ENCODE measurements around the gene QSOX2.

Gene QSOX2

DNA sequence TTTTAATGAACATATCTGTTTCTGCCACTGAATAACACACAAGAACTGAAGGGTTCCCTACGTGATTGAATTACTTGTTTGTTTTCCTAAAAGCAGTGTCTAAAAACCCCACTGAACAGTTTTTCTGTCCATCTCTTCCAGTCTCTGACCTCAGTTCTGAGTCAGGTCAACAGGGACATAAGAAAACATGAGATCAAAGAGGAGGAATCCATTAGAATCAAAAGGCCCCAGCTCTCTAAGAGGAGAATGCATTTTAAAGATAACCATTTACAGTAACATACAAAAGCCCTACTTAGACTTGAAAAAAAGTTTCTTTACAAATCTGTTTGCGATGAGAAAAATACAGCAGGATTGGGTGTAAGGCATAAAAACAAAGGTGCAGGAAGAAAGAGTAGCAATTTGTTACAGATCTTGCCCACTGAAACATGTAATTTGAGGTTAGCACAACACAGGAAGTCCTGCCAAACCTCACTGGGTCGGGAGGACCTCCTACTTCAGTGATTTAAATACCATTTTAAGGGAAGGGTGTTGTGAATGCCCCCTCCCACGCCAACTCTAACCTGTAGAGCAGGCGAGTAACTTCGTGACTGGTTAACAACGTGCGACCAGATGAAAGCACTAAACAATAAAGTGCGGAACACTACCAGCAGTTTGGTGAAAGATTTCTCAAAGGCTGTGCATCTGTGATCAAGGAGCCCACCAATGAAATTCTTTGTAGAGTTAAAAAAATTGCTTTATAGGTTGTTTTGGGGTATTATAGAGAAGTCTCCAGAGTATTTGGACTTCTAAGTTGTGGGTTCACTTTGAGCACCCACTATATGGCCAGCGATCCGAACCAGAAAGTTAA, 1.3 kb downstream of the QSOX2 start:
- no peak for DNase-seq (ENCODE audit: low read depth in 2 of 2)
- TF ChIP-seq, protein P1, sequence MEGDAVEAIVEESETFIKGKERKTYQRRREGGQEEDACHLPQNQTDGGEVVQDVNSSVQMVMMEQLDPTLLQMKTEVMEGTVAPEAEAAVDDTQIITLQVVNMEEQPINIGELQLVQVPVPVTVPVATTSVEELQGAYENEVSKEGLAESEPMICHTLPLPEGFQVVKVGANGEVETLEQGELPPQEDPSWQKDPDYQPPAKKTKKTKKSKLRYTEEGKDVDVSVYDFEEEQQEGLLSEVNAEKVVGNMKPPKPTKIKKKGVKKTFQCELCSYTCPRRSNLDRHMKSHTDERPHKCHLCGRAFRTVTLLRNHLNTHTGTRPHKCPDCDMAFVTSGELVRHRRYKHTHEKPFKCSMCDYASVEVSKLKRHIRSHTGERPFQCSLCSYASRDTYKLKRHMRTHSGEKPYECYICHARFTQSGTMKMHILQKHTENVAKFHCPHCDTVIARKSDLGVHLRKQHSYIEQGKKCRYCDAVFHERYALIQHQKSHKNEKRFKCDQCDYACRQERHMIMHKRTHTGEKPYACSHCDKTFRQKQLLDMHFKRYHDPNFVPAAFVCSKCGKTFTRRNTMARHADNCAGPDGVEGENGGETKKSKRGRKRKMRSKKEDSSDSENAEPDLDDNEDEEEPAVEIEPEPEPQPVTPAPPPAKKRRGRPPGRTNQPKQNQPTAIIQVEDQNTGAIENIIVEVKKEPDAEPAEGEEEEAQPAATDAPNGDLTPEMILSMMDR (IDR thresholded peaks at IDR 0.05; ENCODE audit: low read depth, low read length): no peak
- peak overlapping the region; percentile 65 to 80 for H3K4me3 ChIP-seq (replicated peaks in 1 of 2; ENCODE audit: low read depth in 2 of 2, low read length in 2 of 2)

DNA sequence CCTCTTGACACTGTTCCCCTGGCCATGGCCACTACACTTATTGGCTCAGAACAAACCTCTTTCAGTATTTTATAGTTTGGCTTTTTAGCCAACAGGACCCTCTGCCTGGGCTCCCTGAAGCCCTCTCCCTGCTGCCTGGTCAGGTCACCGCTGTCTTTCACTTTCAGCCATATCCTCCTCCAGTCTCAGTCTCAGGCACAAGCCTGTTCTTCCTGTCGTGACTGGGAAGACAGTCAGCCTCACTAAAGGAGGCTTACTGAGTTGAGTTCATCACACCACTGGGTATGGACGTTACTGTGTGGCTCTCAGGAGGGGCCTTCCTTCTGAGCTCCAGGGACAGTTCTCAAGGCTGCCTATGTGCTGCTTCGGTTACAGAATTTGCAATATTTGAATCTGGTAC, 2.0 kb downstream of the QSOX2 start:
- TF ChIP-seq, protein P1 (IDR thresholded peaks at IDR 0.05; ENCODE audit: low read depth, low read length): no peak
- H3K4me3 ChIP-seq (replicated peaks in 1 of 2; ENCODE audit: low read depth in 2 of 2, low read length in 2 of 2): no peak overlapping the region
- DNase-seq (ENCODE audit: low read depth in 2 of 2): no peak

DNA sequence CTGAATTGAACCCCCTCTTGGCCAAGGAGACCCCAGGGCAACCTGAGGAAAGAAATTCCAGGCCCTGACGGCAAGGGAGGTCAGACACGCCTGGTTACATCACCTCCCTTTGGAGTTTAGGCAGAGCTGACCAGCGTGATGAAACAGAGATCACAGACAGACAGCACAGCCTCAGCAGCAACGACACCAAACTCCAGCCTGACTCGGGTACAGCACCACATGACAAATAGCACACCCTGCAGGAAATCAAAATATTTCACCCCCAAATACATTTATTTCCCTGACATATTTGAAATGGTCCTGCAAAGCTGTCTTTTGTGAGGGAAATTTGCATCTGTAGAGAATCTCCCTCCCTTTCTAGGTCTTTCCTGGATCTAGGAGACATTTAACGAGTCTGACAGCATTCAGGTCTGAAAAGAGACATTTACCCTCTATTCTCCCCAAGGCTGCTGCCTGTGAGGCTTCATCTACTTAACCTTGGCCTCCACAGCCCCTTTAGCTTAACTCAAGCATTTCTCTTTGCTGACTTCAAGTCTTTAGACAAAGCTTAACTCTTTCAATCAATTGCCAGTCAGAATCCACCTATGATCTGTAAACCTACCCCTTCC, 2.6 kb downstream of the QSOX2 start:
- TF ChIP-seq, protein P1 (IDR thresholded peaks at IDR 0.05; ENCODE audit: low read depth, low read length): no peak
- no peak overlapping the region for H3K4me3 ChIP-seq (replicated peaks in 1 of 2; ENCODE audit: low read depth in 2 of 2, low read length in 2 of 2)
- peak in 1 of 2 donors; percentile 14 for DNase-seq (ENCODE audit: low read depth in 2 of 2)

DNA sequence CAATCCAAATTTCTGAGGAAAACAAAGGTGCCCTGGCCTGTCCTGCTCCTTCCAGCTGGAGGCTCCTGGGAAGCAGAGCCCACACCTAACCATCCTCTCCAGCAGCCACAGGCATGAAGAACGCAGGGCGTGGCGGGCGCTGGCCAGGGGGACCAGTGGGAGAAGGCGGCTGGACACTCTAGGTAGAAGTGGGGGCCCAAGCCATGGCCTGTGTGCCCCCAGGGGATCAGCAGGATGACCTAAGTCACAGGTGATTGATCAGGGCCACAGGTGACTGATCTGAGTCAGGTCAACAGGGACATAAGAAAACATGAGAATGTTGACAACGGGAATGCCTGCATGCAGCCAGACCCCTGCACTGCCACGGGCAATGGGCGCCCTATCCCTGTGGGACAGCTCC, 3.4 kb downstream of the QSOX2 start:
- no peak overlapping the region for H3K4me3 ChIP-seq (replicated peaks in 1 of 2; ENCODE audit: low read depth in 2 of 2, low read length in 2 of 2)
- no peak for DNase-seq (ENCODE audit: low read depth in 2 of 2)
- TF ChIP-seq, protein P1 (IDR thresholded peaks at IDR 0.05; ENCODE audit: low read depth, low read length): no peak

DNA sequence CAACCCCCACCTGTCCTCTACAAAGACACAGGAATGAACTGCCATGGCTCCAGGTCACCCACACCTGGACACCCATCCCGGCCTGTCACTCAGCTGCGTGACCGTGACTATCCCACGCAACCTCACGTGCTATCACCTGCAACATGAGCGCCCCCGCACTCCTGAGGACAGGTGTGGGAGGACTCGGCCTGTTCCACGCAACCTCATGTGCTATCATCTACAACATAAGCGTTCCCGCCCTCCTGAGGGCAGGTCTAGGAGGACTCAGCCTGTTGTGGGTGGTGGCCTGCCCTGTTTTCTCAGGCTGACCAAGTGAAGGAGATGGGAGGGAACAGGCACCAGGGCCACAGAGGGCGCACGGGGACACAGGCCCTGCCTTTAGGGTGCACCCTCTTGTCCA, 4.1 kb downstream of the QSOX2 start:
- DNase-seq (ENCODE audit: low read depth in 2 of 2): no peak
- TF ChIP-seq, protein P1 (IDR thresholded peaks at IDR 0.05; ENCODE audit: low read depth, low read length): no peak

DNA sequence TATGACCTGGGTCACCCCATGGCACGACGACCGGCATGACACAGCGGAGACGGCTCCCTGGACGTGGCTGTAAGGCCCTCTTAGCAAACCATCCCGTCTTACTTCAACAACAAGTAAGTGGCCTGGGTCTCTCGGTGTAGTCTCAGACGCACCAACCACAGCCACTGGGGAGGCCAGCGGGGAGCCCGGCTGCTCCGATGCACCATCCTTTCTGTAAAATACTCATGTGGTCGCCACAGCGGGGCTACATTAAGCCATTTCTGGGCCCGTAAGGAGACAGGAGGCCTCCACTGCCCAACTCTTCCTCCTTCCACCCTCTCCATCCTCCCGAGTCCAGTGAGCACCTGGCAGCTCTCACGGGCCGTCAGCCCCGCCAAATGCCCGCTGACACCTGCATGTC, 4.7 kb downstream of the QSOX2 start:
- TF ChIP-seq, protein P1 (IDR thresholded peaks at IDR 0.05; ENCODE audit: low read depth, low read length): no peak
- no peak overlapping the region for H3K4me3 ChIP-seq (replicated peaks in 1 of 2; ENCODE audit: low read depth in 2 of 2, low read length in 2 of 2)
- no peak for DNase-seq (ENCODE audit: low read depth in 2 of 2)

More for the DNA sequence above, 4.1 kb downstream of the QSOX2 start:
- no peak overlapping the region for H3K4me3 ChIP-seq (replicated peaks in 1 of 2; ENCODE audit: low read depth in 2 of 2, low read length in 2 of 2)

Measured in cardiac fibroblast (primary cell).